Measurements from ENCODE around the gene LY9. TPM values are rescaled to one million over a fixed set of nuclear protein-coding genes. Genes with fewer than 3 reads are reported as not detected.

Gene LY9
- total RNA-seq, 2 experiments from 2014 or later, result 4.8 to 4.9 TPM

- Mint-ChIP-seq H3K4me3 (no peak overlapping the region), H3K36me3 (peaks cover 2% of the 10 kb centered on the region), H3K27ac (peak overlapping the region; percentile 64), H3K9me3 (peaks cover 2% of the 10 kb centered on the region), H3K4me1 (ENCODE audit: low read depth) (peaks cover 32% of the 10 kb centered on the region), H3K27me3 (no peaks in the 10 kb centered on the region)
- no peak for DNase-seq
- POLR2A ChIA-PET, result interaction anchor here (1.1 to 1.4 kb wide), 2 partner anchors 12 to 17 kb away, joined by 3 read pairs; partner anchors contain the start of gene SLAMF7
- CTCF ChIA-PET, result interaction anchor here (0.7 to 2.9 kb wide), 6 partner anchors 11 to 226 kb away, joined by 3 to 15 read pairs (median 4); no protein-coding TSS in a partner anchor
- intact Hi-C loops (cut with micrococcal nuclease), result no loop called here
Observed at GRCh38 chr1:160755911-160756848, 39.8 kb upstream of the LY9 start.

- intact Hi-C loops (cut with micrococcal nuclease), result no loop called here
- CTCF ChIA-PET, result interaction anchor here (0.8 to 2.9 kb wide), 2 partner anchors 11 to 195 kb away, joined by 5 to 15 read pairs; no protein-coding TSS in a partner anchor
- peaks cover 27% of the 10 kb centered on the region for H3K4me1 Mint-ChIP-seq (ENCODE audit: low read depth)
- POLR2A ChIA-PET, result interaction anchor here (1.4 kb wide), 1 partner anchor 11 kb away, joined by 3 read pairs; no protein-coding TSS in a partner anchor
- peaks cover 2% of the 10 kb centered on the region for H3K9me3 Mint-ChIP-seq
- no peaks in the 10 kb centered on the region for H3K27me3 Mint-ChIP-seq
- no peak overlapping the region for H3K27ac Mint-ChIP-seq
- DNase-seq, result no peak
- no peak overlapping the region for H3K4me3 Mint-ChIP-seq
- H3K36me3 Mint-ChIP-seq, result peaks cover 2% of the 10 kb centered on the region
Observed at GRCh38 chr1:160756849-160757201, 39.1 kb upstream of the LY9 start.

DNA sequence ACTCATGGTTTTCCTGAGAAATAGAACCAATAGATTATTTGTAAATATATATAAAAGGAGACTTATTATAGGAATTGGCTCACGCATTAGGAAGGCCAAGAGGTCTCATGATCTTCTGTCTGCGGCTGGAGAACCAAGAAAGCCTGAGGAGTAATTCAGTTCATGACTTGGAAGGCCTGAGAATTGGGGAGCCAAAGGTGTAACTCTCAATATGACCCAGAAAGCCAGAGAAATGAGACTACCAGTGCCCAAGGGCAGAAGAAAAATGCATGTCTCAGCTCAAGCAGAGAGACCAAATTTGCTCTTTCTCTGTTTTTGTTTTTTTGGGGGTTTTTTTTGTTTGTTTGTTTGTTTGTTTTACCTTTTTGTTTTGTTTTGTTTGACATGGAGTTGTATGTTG, 37.5 kb upstream of the LY9 start:
- Mint-ChIP-seq H3K27ac (no peak overlapping the region), H3K9me3 (peaks cover 2% of the 10 kb centered on the region), H3K36me3 (peaks cover 2% of the 10 kb centered on the region), H3K4me3 (no peak overlapping the region), H3K27me3 (no peaks in the 10 kb centered on the region), H3K4me1 (ENCODE audit: low read depth) (peaks cover 16% of the 10 kb centered on the region)
- ChIA-PET POLR2A (no interaction called here), CTCF (interaction anchor here (1.2 kb wide), 1 partner anchor 9 kb away, joined by 3 read pairs; no protein-coding TSS in a partner anchor)
- no peak for DNase-seq
- intact Hi-C loops (cut with micrococcal nuclease), result no loop called here

- no peak overlapping the region for H3K4me3 Mint-ChIP-seq
- ChIA-PET CTCF (no interaction called here), POLR2A (no interaction called here)
- no peaks in the 10 kb centered on the region for H3K27me3 Mint-ChIP-seq
- intact Hi-C loops (cut with micrococcal nuclease), result no loop called here
- H3K27ac Mint-ChIP-seq, result no peak overlapping the region
- peaks cover 16% of the 10 kb centered on the region for H3K4me1 Mint-ChIP-seq (ENCODE audit: low read depth)
- H3K36me3 Mint-ChIP-seq, result no peaks in the 10 kb centered on the region
- H3K9me3 Mint-ChIP-seq, result peaks cover 2% of the 10 kb centered on the region
- no peak for DNase-seq
Observed at GRCh38 chr1:160759740-160760139, 36.2 kb upstream of the LY9 start.

DNA sequence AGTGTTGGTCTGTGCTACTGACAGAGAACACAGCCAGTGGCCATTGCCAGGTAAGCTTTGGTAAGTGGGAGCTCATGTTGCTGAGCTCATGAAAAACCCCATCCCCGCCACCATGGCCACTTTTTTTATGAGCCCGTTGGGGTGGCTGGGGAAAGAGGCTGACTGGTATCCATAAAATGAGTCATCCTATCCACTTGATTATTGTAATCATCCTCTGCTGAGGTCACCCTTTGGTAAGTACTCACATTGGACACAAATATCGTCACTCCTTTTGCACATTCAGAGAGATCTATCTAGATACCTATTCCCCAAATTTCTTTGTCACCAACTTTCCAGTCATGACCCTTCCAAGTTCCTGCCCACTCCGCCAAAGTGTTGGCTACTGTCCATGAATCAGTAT, 34.9 kb upstream of the LY9 start:
- H3K36me3 Mint-ChIP-seq, result no peaks in the 10 kb centered on the region
- H3K4me3 Mint-ChIP-seq, result no peak overlapping the region
- intact Hi-C loops (cut with micrococcal nuclease), result no loop called here
- no peak overlapping the region for H3K27ac Mint-ChIP-seq
- H3K4me1 Mint-ChIP-seq (ENCODE audit: low read depth), result peaks cover 10% of the 10 kb centered on the region
- H3K27me3 Mint-ChIP-seq, result no peaks in the 10 kb centered on the region
- peaks cover 2% of the 10 kb centered on the region for H3K9me3 Mint-ChIP-seq
- CTCF ChIA-PET, result interaction anchor here (1.5 kb wide), 1 partner anchor 16 kb away, joined by 5 read pairs; no protein-coding TSS in a partner anchor
- DNase-seq, result no peak
- POLR2A ChIA-PET, result no interaction called here

DNA sequence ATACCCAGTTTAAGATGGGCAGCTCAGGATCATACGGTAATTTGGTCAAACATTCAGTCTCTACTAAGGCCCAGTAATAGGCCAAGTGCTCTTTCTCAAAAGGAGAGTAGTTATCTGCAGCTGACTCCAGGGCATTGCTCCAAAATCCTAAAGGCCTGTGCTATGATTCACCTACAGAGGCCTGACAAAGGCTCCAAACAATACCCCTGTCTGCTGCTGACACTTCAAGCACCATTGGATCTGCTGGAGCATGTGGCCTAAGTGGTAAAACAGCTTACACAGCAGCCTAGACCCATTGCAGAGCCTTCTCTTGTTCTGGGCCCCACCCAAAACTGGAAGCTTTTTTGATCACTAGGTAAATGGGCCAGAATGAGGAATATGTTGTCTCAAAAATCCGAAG, 34.1 kb upstream of the LY9 start:
- H3K9me3 Mint-ChIP-seq, result no peaks in the 10 kb centered on the region
- ChIA-PET POLR2A (no interaction called here), CTCF (interaction anchor here (0.8 to 1.7 kb wide), 4 partner anchors 17 to 192 kb away, joined by 3 to 5 read pairs (median 4); no protein-coding TSS in a partner anchor)
- intact Hi-C loops (cut with micrococcal nuclease), result no loop called here
- H3K27me3 Mint-ChIP-seq, result no peaks in the 10 kb centered on the region
- H3K27ac Mint-ChIP-seq, result no peak overlapping the region
- H3K4me1 Mint-ChIP-seq (ENCODE audit: low read depth), result peaks cover 7% of the 10 kb centered on the region
- DNase-seq, result no peak
- no peak overlapping the region for H3K4me3 Mint-ChIP-seq
- no peaks in the 10 kb centered on the region for H3K36me3 Mint-ChIP-seq

DNA sequence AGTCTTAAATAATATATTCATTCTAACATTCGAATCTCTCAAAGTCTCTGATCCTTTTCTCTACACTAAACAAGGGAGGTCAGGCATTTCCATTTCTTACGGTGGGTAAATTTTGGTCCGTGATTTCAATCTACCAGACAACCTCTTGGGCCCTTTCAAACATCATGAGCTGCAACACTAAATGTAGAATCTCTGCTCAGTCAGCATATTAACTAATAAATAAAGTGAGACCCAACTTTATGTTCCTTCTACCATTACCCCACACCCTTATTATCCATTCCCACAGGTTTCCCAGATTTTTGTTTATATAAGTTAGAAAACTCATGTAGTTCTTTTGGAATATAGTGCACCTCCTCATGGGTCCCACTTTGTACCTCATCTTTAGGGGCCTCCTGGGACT, 32.0 kb upstream of the LY9 start:
- Mint-ChIP-seq H3K4me1 (ENCODE audit: low read depth) (peaks cover 19% of the 10 kb centered on the region), H3K4me3 (no peak overlapping the region), H3K36me3 (no peaks in the 10 kb centered on the region), H3K9me3 (no peaks in the 10 kb centered on the region), H3K27ac (no peak overlapping the region), H3K27me3 (no peaks in the 10 kb centered on the region)
- ChIA-PET POLR2A (no interaction called here), CTCF (interaction anchor here (0.8 to 7.5 kb wide), 5 partner anchors 12 to 188 kb away, joined by 3 to 85 read pairs (median 5); no protein-coding TSS in a partner anchor)
- no peak for DNase-seq
- intact Hi-C loops (cut with micrococcal nuclease), result no loop called here

GRCh38 chr1:160767395-160768294, 28.3 kb upstream of the LY9 start:
- no peaks in the 10 kb centered on the region for H3K36me3 Mint-ChIP-seq
- peak overlapping the region; percentile 96 for H3K27ac Mint-ChIP-seq
- CTCF ChIA-PET, result interaction anchor here (1.0 to 7.5 kb wide), 36 partner anchors 9 to 329 kb away, joined by 3 to 205 read pairs (median 8); partner anchors contain the start of genes CD244, CD48, ITLN2 and LY9
- intact Hi-C loops (cut with micrococcal nuclease), result loop anchor here (1.0 to 2.0 kb wide), 6 partner anchors 19 to 141 kb away; partner anchors contain the start of gene LY9
- POLR2A ChIA-PET, result interaction anchor here (0.6 to 2.4 kb wide), 14 partner anchors 11 to 121 kb away, joined by 3 to 13 read pairs (median 4); partner anchors contain the start of genes LY9 and SLAMF1
- peak; percentile 65 for DNase-seq
- peaks cover 24% of the 10 kb centered on the region for H3K4me1 Mint-ChIP-seq (ENCODE audit: low read depth)
- H3K4me3 Mint-ChIP-seq, result peak overlapping the region; percentile 78
- H3K27me3 Mint-ChIP-seq, result no peaks in the 10 kb centered on the region
- no peaks in the 10 kb centered on the region for H3K9me3 Mint-ChIP-seq

DNA sequence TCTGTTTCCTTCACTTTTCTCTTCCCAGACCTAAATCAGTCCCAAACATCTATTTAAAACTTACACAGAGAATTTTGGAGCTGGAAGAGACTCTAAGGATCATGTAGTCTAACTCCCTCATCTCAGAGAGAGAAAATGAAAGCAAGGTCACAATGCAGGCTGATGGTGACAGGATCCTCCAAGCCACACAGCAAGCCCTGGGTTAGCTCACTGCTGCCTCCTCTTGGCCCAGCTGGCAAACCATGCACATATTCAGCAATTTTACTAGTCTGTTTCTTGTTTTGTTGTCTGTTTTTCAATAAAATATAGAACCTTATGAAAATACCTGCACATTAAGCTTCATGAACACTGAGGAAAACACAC, 27.7 kb upstream of the LY9 start:
- Mint-ChIP-seq H3K27ac (peak overlapping the region; percentile 96), H3K36me3 (no peaks in the 10 kb centered on the region), H3K4me1 (ENCODE audit: low read depth) (peaks cover 28% of the 10 kb centered on the region), H3K27me3 (no peaks in the 10 kb centered on the region), H3K9me3 (no peaks in the 10 kb centered on the region), H3K4me3 (peak overlapping the region; percentile 78)
- intact Hi-C loops (cut with micrococcal nuclease), result loop anchor here (1.0 to 2.0 kb wide), 2 partner anchors 29 to 41 kb away; partner anchors contain the start of gene LY9
- ChIA-PET CTCF (interaction anchor here (0.8 to 7.5 kb wide), 37 partner anchors 10 to 329 kb away, joined by 3 to 205 read pairs (median 8); partner anchors contain the start of genes CD244, CD48, ITLN2 and LY9), POLR2A (interaction anchor here (0.6 to 2.4 kb wide), 12 partner anchors 12 to 121 kb away, joined by 3 to 13 read pairs (median 4); partner anchors contain the start of genes LY9 and SLAMF1)
- DNase-seq, result peak; percentile 93

- intact Hi-C loops (cut with micrococcal nuclease), result no loop called here
- Mint-ChIP-seq H3K4me3 (no peak overlapping the region), H3K27ac (no peak overlapping the region), H3K4me1 (ENCODE audit: low read depth) (peaks cover 34% of the 10 kb centered on the region), H3K36me3 (no peaks in the 10 kb centered on the region), H3K9me3 (no peaks in the 10 kb centered on the region), H3K27me3 (no peaks in the 10 kb centered on the region)
- ChIA-PET CTCF (interaction anchor here (0.8 to 10.4 kb wide), 10 partner anchors 10 to 180 kb away, joined by 3 to 154 read pairs (median 4); partner anchors contain the start of genes ITLN2 and LY9), POLR2A (no interaction called here)
- no peak for DNase-seq
Observed at GRCh38 chr1:160772331-160772730, 23.6 kb upstream of the LY9 start.

GRCh38 chr1:160773093-160773492, 22.9 kb upstream of the LY9 start:
- Mint-ChIP-seq H3K27me3 (no peaks in the 10 kb centered on the region), H3K4me3 (no peak overlapping the region), H3K4me1 (ENCODE audit: low read depth) (peaks cover 31% of the 10 kb centered on the region), H3K36me3 (no peaks in the 10 kb centered on the region), H3K27ac (no peak overlapping the region), H3K9me3 (no peaks in the 10 kb centered on the region)
- no peak for DNase-seq
- ChIA-PET CTCF (interaction anchor here (0.9 to 10.4 kb wide), 9 partner anchors 9 to 180 kb away, joined by 3 to 154 read pairs (median 4); partner anchors contain the start of genes ITLN2 and LY9), POLR2A (no interaction called here)
- intact Hi-C loops (cut with micrococcal nuclease), result no loop called here

Measured in activated CD4-positive, alpha-beta memory T cell treated with anti-CD3 and anti-CD28 coated beads for 36 hours (primary cell).